ENCODE measurements around the gene ABCB4.

ABCB4 gene

GRCh38 chr7:87475359-87476178 lies at the start of gene ABCB4:
TSS of gene ABCB4 (minus strand) at chr7:87475680. CDS start at chr7:87475465, 215 bp downstream.
- DNase-seq, result no peak

DNA sequence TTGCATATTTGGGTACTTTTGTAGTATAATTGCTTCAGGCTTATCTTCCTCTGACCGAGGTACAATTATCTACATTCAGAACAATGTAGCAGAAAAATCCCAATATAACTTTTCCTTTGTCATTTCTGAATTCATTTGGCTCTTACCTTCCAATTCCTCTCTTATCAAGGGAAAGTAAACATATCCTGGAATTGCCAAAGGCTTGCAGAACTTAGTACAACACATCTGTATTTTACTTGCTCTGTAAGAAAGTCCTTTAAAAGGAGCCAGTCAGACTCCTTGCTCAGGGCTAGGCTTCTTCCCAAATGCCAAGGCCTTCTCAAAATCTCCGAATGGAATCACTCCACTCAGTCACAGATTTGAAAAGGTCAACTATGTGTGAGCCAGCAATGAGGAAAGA lies 43.3 kb upstream of the ABCB4 start:
- DNase-seq, result no peak

DNA sequence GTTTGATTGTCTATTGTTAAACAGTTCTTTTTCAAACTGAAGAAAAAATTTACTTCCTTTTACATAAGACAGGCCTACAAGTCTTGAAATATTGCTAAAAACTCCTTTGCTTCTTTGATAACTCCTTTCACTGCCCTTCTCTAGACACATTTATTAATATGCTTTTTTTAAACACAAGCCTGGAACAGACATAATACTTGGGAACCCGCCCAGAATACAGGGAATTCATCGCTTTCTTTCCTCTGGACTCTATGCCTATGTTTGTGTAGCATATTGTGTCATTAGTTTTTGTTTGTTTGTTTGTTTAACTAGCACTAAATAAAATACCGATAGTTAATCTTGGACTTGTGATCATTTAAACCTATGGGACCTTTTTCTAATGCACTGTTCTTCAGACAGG lies 42.4 kb upstream of the ABCB4 start:
- no peak for DNase-seq

DNA sequence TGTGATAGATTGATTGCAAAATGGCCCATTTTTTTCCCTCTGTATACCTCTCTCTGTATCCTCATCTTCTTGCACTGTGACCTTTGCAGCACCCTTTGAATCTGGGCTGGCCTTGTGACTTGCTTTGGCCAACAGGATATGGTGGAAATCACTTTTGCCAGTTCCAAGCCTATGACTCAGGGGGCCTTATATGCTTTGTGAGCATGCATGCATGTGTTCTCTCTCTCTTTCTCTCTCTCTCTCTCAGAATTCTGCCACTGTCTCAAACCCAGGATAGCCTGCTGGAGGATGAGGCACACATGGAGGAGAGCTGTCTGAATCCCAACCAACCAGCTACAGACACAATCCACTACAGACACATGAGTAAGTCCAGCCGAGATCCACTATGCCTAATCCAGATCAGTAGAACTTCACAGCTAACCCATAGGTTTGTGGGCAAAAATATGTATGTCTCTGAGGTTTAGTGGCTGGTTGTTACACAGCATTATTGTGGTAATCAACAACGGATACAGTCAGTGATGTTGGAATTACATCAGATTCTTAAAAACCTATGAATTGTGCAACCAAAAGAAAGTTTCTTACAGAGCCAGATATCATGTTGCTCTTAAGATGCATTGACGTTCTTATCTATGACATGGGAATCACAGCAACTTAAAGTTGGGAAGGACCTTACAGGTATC lies 41.8 kb upstream of the ABCB4 start:
- DNase-seq, result no peak

DNA sequence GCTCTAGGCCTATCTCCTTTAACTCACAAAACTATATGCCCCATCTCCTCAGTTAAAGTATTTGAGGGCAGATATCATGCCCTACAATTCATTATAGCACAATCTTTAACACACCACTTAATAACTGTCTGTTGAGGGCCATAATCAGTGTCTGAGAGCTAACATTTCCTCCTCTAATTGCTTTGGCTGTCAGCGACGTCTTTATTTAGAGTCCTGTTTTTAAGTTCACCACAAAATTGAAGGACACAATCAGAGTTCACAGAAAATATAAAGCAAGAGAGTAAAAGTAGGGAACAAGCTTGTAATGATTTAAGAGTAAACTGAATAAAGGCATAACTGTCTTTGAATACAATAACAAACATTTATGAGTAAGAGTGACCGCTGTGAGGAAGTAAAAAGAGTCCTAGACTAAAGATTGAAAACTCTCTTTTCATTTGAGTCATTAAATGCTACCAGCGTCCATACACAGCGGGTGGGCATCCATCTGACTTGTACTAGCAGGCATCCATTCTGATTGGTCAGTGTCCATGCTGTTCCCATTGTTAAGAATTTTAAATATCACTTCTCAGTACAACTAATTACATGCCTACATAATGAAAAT lies 38.4 kb upstream of the ABCB4 start:
- DNase-seq, result no peak

DNA sequence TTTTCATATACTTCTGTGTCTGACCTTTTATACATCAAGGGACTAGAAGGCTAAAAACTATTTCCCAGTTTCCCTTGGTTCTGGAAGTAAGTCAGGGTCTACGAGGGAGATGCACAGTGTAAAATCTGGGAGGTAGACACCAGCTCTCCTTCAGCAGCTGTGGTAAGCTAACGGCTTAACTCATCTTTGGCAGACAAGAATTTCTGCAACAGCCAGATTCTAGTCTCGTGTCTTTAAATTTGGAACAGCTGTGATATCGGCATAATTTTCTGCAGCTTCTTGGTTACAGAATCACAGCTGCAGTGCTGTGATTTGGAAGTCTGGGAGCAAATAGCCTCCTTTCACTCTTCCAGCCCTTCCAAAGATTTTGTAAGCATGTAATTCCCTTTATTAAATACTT lies 37.4 kb upstream of the ABCB4 start:
- DNase-seq, result no peak

DNA sequence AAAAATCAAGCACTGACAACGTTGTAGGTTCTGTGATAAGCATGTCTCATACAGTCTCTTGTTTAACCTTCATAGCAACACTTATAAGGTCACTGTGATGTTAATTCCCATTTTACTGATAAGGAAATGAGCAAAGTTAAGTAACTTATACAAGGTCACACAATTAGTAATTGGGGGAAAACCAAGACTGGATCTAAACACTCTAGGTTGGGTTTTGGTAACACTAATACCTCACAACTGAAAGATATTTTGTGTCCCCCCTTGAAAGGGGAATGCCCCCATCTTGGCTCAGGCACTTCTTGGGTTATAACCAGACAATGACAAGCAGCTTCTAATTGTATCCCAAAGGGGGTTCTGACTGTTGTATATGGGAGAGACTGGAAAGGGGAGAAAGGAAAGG lies 36.0 kb upstream of the ABCB4 start:
- no peak for DNase-seq

DNA sequence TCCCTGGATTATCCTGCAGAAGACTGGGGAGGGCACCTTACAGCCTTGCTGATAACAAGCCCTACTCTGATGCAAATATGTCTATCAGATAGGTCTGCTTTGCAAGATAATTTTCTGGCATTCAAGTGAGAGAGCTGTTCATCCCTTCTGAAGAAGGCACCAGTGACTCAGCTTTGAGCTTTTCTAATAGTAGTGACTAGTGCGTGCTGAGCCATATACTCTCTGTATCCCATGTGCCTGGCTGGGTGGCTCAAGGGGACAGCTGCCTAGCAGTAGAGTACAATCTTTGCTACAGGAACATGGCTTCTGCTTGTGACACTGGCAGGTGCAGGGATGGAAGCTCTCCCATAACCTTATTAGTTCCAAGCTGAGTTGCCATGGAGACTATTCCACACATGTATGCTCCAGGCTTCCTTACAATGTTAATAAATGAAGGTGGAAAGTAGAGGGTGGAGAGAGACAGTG lies 35.0 kb upstream of the ABCB4 start:
- no peak for DNase-seq

DNA sequence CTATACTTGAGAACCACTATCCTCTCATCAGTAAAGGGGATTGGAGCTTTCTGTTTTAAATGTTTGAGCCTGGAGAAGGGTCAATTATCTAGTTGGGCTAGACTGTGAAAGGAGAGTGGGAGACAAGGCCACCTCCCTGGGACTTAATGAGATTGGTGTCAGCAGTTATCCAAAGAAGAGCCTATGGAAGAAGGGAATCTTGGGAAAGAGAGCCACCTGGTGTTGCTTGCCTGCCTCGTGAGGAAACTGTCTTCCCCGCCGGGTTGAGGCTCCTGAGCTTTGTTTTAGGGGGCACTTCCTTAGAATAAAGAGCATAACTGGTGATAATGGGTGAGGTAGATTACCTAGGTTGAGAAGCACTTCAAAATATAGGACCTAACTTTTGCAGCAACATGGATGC lies 32.0 kb upstream of the ABCB4 start:
- no peak for DNase-seq

- no peak for DNase-seq
These were observed 31.0 kb upstream of the ABCB4 start for GRCh38 chr7:87506246-87507180.

GRCh38 chr7:87505557-87506245 lies 30.2 kb upstream of the ABCB4 start:
- no peak for DNase-seq

GRCh38 chr7:87505122-87505521 lies 29.6 kb upstream of the ABCB4 start:
- DNase-seq, result no peak

DNA sequence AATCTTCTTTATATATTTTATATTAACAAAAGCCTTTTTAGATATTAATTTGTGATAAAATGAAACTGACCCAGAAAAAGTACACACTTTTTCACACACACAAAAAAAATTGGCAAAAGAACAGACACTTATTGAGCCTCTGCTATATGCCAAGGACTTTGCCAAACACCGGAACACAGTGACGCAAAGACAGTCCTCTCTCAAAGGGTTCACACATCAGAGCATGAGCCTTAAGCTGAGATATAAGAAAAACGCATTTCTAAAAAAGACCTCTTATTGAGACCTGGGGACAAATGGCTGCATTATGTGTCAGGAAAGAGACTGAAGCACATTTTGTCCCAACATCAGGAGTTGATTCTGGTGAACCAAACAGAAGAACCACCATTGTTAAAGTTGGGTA lies 24.0 kb upstream of the ABCB4 start:
- no peak for DNase-seq

DNA sequence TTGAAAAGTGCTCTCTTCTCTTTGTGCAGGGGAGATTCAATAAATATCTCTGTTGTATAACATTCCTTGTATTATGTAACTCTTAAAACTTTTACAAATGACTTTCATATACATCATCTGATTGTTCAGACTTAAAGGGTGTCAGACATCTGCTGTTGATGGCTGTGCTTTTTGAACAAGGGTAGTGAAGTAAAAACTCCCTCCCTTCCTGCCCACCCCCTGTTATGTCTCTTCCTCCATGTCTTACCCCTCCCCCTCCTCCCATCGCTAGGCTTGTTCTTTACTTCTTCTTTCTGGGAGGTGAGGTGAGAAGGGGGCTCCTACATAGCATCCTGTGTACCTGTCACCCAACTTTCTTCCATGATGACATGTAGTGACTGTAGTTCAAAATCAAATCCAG lies 23.4 kb upstream of the ABCB4 start:
- DNase-seq, result no peak

DNA sequence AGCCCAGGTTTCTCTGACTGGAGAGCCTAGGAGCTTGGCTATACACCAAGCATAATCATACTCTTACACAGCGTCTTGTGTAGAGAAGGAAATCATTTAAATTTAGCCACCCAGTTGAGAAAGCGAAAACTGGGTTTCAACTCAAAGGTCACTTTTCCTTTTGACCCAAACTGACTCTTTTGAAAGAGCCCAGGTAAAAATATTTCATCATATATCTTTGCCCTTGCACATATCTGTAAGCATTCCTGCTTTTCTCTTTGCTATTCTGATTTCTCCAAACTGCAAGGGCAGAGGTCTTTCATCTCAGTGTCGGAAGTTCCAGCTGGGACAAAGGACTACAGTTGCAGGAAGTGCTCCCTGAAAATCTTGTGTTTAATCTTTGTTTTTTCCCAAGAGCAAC lies 22.0 kb upstream of the ABCB4 start:
- no peak for DNase-seq

DNA sequence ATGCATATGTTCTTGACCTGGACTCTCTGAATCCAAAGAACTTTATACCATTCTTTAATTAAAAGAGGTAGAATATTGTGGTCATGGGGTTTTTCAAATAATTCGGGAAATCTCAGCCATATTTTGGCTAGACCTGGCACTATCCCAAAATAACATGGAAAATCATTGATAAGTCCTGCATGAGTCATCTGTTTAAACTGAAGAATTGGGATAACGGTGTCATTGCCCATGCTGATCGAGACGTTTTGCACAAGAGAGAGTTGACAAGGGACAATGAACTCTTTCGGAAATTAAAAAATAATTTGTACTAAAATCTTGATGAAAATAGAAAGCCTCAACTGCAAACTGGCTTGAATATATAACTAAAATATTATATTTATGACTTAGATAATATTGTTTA lies 19.9 kb upstream of the ABCB4 start:
- no peak for DNase-seq

GRCh38 chr7:87494454-87494853 lies 19.0 kb upstream of the ABCB4 start:
- no peak for DNase-seq

DNA sequence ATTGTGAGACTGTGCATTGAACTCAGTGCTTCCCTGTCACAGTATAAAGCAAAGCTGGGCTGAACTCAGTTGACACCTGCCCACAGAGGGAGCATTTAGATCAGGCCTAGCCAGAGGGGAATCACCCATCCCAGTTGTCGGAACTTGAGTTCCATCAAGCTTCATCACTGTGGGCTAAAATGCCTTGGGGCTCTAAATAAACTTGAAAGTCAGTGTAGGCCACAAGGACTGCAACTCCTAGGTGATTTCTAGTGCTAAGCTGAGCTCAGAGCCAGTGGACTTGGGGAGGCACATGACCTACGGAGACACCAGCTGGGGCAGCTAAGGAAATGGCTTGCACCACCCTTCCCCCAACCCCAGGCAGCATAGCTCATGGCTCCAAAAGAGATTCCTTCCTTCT lies 7.7 kb upstream of the ABCB4 start:
- DNase-seq, result no peak

GRCh38 chr7:87482115-87482514 lies 6.6 kb upstream of the ABCB4 start:
- no peak for DNase-seq

DNA sequence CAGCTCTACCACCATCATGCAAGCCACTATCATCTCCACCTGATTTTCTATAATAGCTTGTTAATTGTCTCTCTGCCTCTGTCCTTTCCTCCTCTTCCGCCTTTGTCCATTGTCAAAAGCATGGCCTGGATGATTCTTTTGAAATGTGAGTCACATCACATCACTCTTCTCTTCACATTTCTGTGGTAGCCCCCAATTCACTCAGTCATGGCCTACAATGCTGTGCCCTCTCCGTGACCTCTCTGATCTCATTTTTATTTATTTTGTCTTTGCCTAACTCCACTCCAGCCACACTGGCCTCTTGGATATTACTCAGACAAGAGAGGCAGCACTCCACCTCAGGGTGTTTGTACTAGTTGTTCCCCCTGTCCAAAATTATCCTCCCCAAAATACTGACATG lies 4.9 kb upstream of the ABCB4 start:
- DNase-seq, result no peak

GRCh38 chr7:87479951-87480350 lies 4.5 kb upstream of the ABCB4 start:
- no peak for DNase-seq

DNA sequence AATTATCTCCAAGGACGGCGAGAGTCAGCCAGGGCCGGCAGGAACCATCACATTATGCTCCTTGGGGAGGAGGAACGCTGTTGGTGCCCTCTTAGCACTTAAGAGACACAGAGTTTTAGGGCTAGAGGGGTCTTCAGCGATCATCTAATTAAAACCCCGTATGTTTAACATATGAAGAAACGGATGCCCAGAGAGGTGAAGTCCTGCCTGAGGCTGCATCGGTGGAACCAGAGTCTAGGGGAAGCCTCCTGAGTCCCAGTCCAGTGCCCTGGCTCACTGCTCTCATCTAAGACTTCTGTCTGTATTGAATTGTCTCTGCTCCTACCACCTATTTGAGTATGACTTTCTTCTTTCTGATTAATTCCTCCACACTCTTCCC lies 688 bp upstream of the ABCB4 start:
- DNase-seq, result no peak
